Spleen (tissue), 11 donors: Measurements from ENCODE around the gene DOCK4. TPM values are rescaled to one million over a fixed set of nuclear protein-coding genes. Genes with fewer than 3 reads are reported as not detected.

Experiments
- DNase-seq: peaks from one replicate; pipeline ENCODE4 v3.0.0-alpha.2; 2020
- H3K27ac ChIP-seq, 8 donors: fragments of 200-600 bp; sonication (generic) in 7 of 8; 1 replicate in 4 of 8; 2 replicates in 4 of 8; pipeline versions ENCODE4 v1.5.0 to v1.8.0; 2016 to 2021; ENCODE audit warnings: inconsistent platforms in 4 of 8, mild to moderate bottlenecking in 4 of 8, moderate library complexity in 1 of 8
- H3K27me3 ChIP-seq, 7 donors: fragments of 200-600 bp; sonication (generic) in 6 of 7; replicated peaks in 1 of 7; 1 replicate in 4 of 7; 2 replicates in 3 of 7; pipeline versions ENCODE4 v1.5.0 to v1.8.0; 2016 to 2021; ENCODE audit warnings: inconsistent platforms in 3 of 7, mild to moderate bottlenecking in 1 of 7
- H3K36me3 ChIP-seq, 6 donors: fragments of 200-600 bp; sonication (generic) in 5 of 6; 1 replicate in 4 of 6; 2 replicates in 2 of 6; pipeline versions ENCODE4 v1.5.0 to v1.8.0; 2016 to 2021; ENCODE audit warnings: inconsistent platforms in 2 of 6
- H3K4me1 ChIP-seq, 6 donors: fragments of 200-600 bp; sonication (generic) in 5 of 6; 1 replicate in 3 of 6; 2 replicates in 3 of 6; pipeline versions ENCODE4 v1.5.0 to v1.8.0; 2016 to 2021; ENCODE audit warnings: inconsistent platforms in 3 of 6
- H3K4me3 ChIP-seq, 8 donors: fragments of 200-600 bp; sonication (generic) in 7 of 8; 1 replicate in 4 of 8; 2 replicates in 4 of 8; pipeline versions ENCODE4 v1.5.0 to v1.8.0; 2016 to 2021; ENCODE audit warnings: inconsistent platforms in 4 of 8, mild to moderate bottlenecking in 4 of 8, moderate library complexity in 2 of 8
- H3K9me3 ChIP-seq, 8 donors: fragments of 200-600 bp; sonication (generic) in 7 of 8; 1 replicate in 4 of 8; 2 replicates in 4 of 8; pipeline versions ENCODE4 v1.5.0 to v1.8.0; 2016 to 2021; ENCODE audit warnings: inconsistent platforms in 4 of 8
- POLR2A ChIP-seq, 3 donors: fragments of 450-650 bp; IDR thresholded peaks; one replicate each; pipeline ENCODE4 v1.5.1; 2017; ENCODE audit warnings: antibody characterized with exemption in 3 of 3, mild to moderate bottlenecking in 1 of 3
- POLR2AphosphoS5 ChIP-seq, 3 donors: sonication (generic); formaldehyde crosslinking; IDR thresholded peaks; one replicate each; pipeline ENCODE4 v1.5.1; 2017; ENCODE audit warnings: antibody characterized with exemption in 3 of 3
- WGBS, 5 donors: extraction: QIAGEN DNeasy Blood & Tissue Kit in 3 of 5; methylation state at CpG; one replicate each; pipeline versions ENCODE4 v1.1.5 to v1.1.7; 2013 to 2018; 5-methylcytosine and 5-hydroxymethylcytosine counted together
- intact Hi-C: fragments of 100-400 bp; cut with DNase I; formaldehyde crosslinking; loops from one replicate; pipeline ENCODE4 v1.15.0; 2023; ENCODE audit warnings: low total_unique reads
- polyA plus RNA-seq, 3 donors: library from polyadenylated mRNA; stranded (reverse); fragments of 200-250 nt; gene quantifications; one replicate each; pipeline ENCODE4 v1.2.1, GENCODE V29; 2013
- total RNA-seq, 7 donors: library from RNA; depleted of rRNA in 3 of 7; stranded (reverse); fragments of >200 nt in 3 of 7; fragmentation: NEBNext Ultra II Directional in 4 of 7; extraction: Animal tissue kit (Norgen Biotek cat#: 25700) in 4 of 7; gene quantifications; one replicate each; pipeline versions ENCODE4 v1.1.0 to v1.2.1, GENCODE V29; 2016 to 2021
- TF ChIP-seq, protein P1 (sequence below), 11 experiments: fragments of 200-600 bp in 7 of 11; fragments of 450-650 bp in 4 of 11; sonication (generic) in 4 of 11; IDR thresholded peaks in 8 of 11; conservative IDR thresholded peaks in 3 of 11; 1 replicate in 7 of 11; 2 replicates in 4 of 11; pipeline versions ENCODE4 v1.4.0 to v1.8.0; 2016 to 2021; ENCODE audit warnings: antibody characterized with exemption in 11 of 11, inconsistent platforms in 4 of 11, mild to moderate bottlenecking in 1 of 11
- donor health status: healthy with polysubstance abuse.
- donor health status: DM: no; HTN: no; CAD: no; lungs with moderate emphysema.
- donor health status: DM: no; HTN: no; CAD: no.
- donor health status: Bipolar disorder and iron deficiency.
- donor health status: healthy.
- donor health status: DM: no; HTN: no; CAD: no.
- donor health status: DM: yes; HTN: yes; CAD: no.

DOCK4 gene
- total and polyA plus RNA-seq, 10 donors: 1.4 to 26.9 (median 14.2) TPM

DNA sequence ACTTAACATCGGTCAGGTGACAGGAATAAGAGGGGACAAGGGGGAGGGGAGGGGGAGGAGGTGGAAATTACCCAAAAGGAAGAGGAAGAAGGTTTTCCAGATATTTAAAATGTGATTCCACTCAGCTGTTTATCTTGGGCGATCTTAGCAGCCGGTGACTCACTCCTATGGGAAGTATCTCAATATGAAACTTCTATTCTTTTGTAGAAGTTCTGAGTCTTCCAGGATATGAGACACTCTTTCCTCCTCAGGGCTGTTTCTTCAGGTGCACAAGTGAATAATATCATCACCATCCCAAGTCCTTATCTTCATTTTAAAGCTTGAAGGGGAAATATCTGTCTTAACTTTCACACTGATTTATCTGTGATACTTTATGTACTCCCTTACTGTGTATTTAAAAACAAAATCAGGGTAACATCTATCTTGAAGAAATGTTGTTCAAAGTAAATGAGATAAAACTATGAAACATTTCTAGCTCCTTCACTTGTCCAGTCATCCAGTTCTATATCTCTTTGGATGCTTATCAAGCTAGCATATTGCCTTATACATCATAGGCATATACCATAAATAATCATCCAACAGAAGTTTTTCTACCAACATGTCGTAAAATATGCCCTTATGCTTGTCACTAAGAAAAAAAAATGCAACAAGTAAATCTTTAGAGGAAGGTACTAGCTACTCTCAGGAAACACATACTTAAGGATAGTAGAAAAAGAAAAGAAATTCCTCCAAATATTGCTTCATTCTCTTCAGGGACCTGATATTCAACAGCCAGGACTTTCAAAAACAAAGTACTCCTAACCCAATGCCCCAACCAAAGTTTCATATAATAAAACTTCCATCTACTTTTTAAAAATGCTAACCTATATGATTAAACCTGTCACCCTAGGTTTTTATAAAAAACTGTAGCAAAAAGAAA, 13.7 kb downstream of the DOCK4 start:
- Histone ChIP-seq H3K4me1 (no peaks in the 10 kb centered on the region), H3K9me3 (peaks cover 0 to 5% (median 0%) of the 10 kb centered on the region in 8 donors), H3K36me3 (no peaks in the 10 kb centered on the region), H3K27me3 (peaks cover 0 to 13% (median 0%) of the 10 kb centered on the region in 7 donors), H3K27ac (no peak overlapping the region), H3K4me3 (no peak overlapping the region)
- no peak for DNase-seq
- WGBS, 5 donors: 51 to 66% (median 61%) methylated on average over 4 of the region's 4 CpGs
- intact Hi-C loops: no loop called here
- no peak for TF ChIP-seq POLR2AphosphoS5 (IDR thresholded peaks at IDR 0.05)

DNA sequence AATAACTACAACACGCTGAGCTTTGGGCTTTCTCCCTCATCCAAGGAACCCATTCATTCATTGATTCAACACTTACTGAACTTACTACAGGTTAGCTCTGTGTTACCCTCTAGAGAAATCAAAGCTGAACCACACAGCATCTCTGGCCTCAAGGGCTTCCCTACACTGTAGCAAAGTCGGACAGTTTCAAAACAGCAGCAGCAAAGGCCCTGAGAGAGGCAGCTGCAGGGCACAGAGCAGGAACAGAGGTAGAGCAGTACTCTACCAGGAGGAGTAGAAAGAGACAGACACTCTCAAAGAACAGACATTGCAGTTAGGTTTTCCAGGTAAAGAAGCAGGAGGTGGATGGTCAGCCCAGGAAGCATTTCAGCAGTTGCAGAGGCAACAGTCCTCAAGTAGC, 16.1 kb downstream of the DOCK4 start:
- Histone ChIP-seq H3K9me3 (peaks cover 0 to 5% (median 0%) of the 10 kb centered on the region in 8 donors), H3K4me3 (no peak overlapping the region), H3K36me3 (no peaks in the 10 kb centered on the region), H3K27me3 (no peaks in the 10 kb centered on the region), H3K27ac (no peak overlapping the region), H3K4me1 (no peaks in the 10 kb centered on the region)
- intact Hi-C loops: no loop called here
- TF ChIP-seq, protein P1, sequence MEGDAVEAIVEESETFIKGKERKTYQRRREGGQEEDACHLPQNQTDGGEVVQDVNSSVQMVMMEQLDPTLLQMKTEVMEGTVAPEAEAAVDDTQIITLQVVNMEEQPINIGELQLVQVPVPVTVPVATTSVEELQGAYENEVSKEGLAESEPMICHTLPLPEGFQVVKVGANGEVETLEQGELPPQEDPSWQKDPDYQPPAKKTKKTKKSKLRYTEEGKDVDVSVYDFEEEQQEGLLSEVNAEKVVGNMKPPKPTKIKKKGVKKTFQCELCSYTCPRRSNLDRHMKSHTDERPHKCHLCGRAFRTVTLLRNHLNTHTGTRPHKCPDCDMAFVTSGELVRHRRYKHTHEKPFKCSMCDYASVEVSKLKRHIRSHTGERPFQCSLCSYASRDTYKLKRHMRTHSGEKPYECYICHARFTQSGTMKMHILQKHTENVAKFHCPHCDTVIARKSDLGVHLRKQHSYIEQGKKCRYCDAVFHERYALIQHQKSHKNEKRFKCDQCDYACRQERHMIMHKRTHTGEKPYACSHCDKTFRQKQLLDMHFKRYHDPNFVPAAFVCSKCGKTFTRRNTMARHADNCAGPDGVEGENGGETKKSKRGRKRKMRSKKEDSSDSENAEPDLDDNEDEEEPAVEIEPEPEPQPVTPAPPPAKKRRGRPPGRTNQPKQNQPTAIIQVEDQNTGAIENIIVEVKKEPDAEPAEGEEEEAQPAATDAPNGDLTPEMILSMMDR (IDR thresholded peaks at IDR 0.05 in 8 of 11, conservative IDR thresholded peaks at IDR 0.05 in 3 of 11): no peak
- TF ChIP-seq POLR2A (IDR thresholded peaks at IDR 0.05) (no peak), POLR2AphosphoS5 (IDR thresholded peaks at IDR 0.05) (no peak)
- WGBS, 5 donors: 81 to 94% (median 92%) methylated on average over 2 of the region's 2 CpGs
- DNase-seq: no peak

DNA sequence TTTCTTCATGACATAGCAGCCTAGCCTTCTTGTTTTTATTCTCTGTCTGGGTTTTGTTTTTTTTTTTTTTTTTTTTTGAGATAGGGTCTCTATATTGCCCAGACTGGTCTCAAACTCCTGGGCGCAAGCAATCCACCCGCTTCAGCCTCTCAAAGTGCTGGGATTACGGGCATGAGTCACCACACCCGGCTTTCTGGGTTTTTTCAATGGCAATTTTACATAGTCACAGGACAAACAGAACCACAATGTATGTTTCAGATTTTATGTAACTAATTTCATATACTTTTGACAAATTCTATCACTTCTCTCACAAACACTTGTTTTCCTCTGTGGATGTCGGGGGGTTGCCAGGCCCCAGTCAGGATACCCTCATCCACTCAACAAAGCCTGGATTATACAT, 16.5 kb downstream of the DOCK4 start:
- peaks cover 0 to 5% (median 0%) of the 10 kb centered on the region in 8 donors for H3K9me3 ChIP-seq
- no peaks in the 10 kb centered on the region for H3K4me1 ChIP-seq
- no peak overlapping the region for H3K27ac ChIP-seq
- intact Hi-C loops: no loop called here
- no peak overlapping the region for H3K4me3 ChIP-seq
- TF ChIP-seq, protein P1 (IDR thresholded peaks at IDR 0.05 in 8 of 11, conservative IDR thresholded peaks at IDR 0.05 in 3 of 11): no peak
- TF ChIP-seq POLR2AphosphoS5 (IDR thresholded peaks at IDR 0.05): no peak
- no peak for TF ChIP-seq POLR2A (IDR thresholded peaks at IDR 0.05)
- no peaks in the 10 kb centered on the region for H3K36me3 ChIP-seq
- WGBS, 5 donors: 90 to 97% (median 95%) methylated on average over 5 of the region's 5 CpGs
- DNase-seq: no peak
- no peaks in the 10 kb centered on the region for H3K27me3 ChIP-seq

DNA sequence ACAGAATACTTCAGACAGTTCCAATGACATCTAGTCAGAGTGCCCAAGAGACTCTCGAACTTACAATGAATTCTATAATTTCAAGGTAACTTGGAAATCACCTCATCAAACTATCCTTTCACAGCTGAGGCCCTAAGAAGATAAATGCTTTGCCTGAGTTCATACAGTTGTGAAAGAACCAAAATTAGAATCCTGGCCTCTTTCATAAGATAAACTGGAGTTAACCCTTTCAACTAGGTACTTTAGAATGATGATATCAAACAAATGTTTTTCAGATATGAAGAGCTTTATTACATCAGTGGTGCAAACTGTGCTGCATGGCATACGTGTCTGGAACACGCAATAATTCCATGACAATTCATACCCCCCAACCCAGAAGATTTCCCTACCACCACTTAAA, 17.9 kb downstream of the DOCK4 start:
- H3K36me3 ChIP-seq: no peaks in the 10 kb centered on the region
- DNase-seq: no peak
- 90 to 98% (median 92%) methylated on average over 3 of the region's 3 CpGs for WGBS, 5 donors
- no peaks in the 10 kb centered on the region for H3K4me1 ChIP-seq
- no peak overlapping the region for H3K27ac ChIP-seq
- H3K9me3 ChIP-seq: no peaks in the 10 kb centered on the region
- intact Hi-C loops: no loop called here
- TF ChIP-seq POLR2A (IDR thresholded peaks at IDR 0.05): no peak
- TF ChIP-seq, protein P1 (IDR thresholded peaks at IDR 0.05 in 8 of 11, conservative IDR thresholded peaks at IDR 0.05 in 3 of 11): no peak
- no peak for TF ChIP-seq POLR2AphosphoS5 (IDR thresholded peaks at IDR 0.05)
- no peak overlapping the region for H3K4me3 ChIP-seq
- no peaks in the 10 kb centered on the region for H3K27me3 ChIP-seq
